A673 (cell line): ENCODE results near the gene TCF12.

Experiments used
- EZH2 ChIP-seq: fragments of 200-600 bp; sonication (generic); IDR thresholded peaks from 2 replicates; pipeline ENCODE4 v1.6.1; 2017; ENCODE audit warnings: borderline replicate concordance, low read depth, mild to moderate bottlenecking, mixed read lengths, antibody characterized with exemption, low read length; ENCODE audit not compliant: poor library complexity, severe bottlenecking
- TF ChIP-seq, protein P1 (sequence below): fragments of 300-800, 200-600 bp; sonication (generic); conservative IDR thresholded peaks from 2 replicates; pipeline ENCODE4 v1.5.1; 2017; ENCODE audit warnings: low read depth, mild to moderate bottlenecking, antibody characterized with exemption, low read length, moderate library complexity, mixed read lengths

DNA sequence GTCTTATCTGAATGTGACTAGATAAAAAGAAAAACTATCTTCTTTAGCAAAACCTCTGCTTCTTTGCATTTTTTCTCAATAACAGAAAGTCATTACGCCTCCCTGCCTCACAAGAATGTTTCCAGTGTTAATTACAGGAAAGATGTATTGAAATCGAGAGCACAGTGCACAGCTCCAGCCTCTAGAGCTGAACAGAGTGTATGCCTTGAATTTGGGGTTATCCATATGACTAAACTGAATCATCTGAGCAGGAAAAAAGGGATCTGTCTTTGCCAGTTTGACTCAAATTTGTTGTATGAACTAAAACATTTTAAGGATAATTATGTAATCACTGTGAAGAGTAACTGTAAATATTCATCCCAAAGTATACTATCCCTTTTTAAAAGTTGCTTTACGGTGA, 308.7 kb downstream of the TCF12 start:
- TF ChIP-seq, protein P1, sequence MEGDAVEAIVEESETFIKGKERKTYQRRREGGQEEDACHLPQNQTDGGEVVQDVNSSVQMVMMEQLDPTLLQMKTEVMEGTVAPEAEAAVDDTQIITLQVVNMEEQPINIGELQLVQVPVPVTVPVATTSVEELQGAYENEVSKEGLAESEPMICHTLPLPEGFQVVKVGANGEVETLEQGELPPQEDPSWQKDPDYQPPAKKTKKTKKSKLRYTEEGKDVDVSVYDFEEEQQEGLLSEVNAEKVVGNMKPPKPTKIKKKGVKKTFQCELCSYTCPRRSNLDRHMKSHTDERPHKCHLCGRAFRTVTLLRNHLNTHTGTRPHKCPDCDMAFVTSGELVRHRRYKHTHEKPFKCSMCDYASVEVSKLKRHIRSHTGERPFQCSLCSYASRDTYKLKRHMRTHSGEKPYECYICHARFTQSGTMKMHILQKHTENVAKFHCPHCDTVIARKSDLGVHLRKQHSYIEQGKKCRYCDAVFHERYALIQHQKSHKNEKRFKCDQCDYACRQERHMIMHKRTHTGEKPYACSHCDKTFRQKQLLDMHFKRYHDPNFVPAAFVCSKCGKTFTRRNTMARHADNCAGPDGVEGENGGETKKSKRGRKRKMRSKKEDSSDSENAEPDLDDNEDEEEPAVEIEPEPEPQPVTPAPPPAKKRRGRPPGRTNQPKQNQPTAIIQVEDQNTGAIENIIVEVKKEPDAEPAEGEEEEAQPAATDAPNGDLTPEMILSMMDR = no peak
- TF ChIP-seq EZH2 = no peak
